Testis (tissue), 5 donors: Measurements from ENCODE around the gene BPTF. TPM values are rescaled to one million over a fixed set of nuclear protein-coding genes. Genes with fewer than 3 reads are reported as not detected.

Experiments used
- DNase-seq: peaks from one replicate; pipeline ENCODE4 v3.0.0-alpha.2; 2019
- H3K27ac ChIP-seq, 2 donors: fragments of 200-600 bp; sonication (generic); one replicate each; pipeline ENCODE4 v1.5.1; 2019
- H3K27me3 ChIP-seq: fragments of 200-600 bp; sonication (generic); one replicate; pipeline ENCODE4 v1.5.1; 2019
- H3K36me3 ChIP-seq: fragments of 200-600 bp; sonication (generic); one replicate; pipeline ENCODE4 v1.5.1; 2017; ENCODE audit warnings: low read depth; ENCODE audit errors: missing control alignments
- H3K4me1 ChIP-seq: fragments of 200-600 bp; sonication (generic); one replicate; pipeline ENCODE4 v1.5.1; 2019
- H3K4me3 ChIP-seq, 2 donors: fragments of 200-600 bp; sonication (generic); one replicate each; pipeline ENCODE4 v1.5.1; 2017 to 2019
- H3K9me3 ChIP-seq: fragments of 200-600 bp; sonication (generic); one replicate; pipeline ENCODE4 v1.5.1; 2017
- POLR2A ChIP-seq: fragments of 450-650 bp; IDR thresholded peaks from one replicate; pipeline ENCODE4 v1.6.1; 2017; ENCODE audit warnings: antibody characterized with exemption, mild to moderate bottlenecking, moderate library complexity
- WGBS, 2 donors: methylation state at CpG; one replicate each; pipeline ENCODE4 v1.1.5; 2018; 5-methylcytosine and 5-hydroxymethylcytosine counted together
- intact Hi-C: fragments of 100-400 bp; cut with DNase I; formaldehyde crosslinking; loops from one replicate; pipeline ENCODE4 v1.15.1; 2023; ENCODE audit warnings: low total_unique reads
- long read RNA-seq, 2 donors: transcript quantifications; one replicate each; lab custom pipeline, GENCODE V29; 2026
- polyA plus RNA-seq: library from polyadenylated mRNA; stranded (reverse); fragments of 350-450 nt; fragmentation: Illumina TruSeq; extraction: RNeasy Lipid Tissue Mini Kit (QIAGEN cat#74804); gene quantifications from one replicate; pipeline ENCODE4 v1.2.3, GENCODE V29; 2014; ENCODE audit warnings: low read depth, low replicate concordance; ENCODE audit not compliant: insufficient read depth
- total RNA-seq, 2 donors: library from RNA; depleted of rRNA; stranded (reverse); fragments of >200 nt; gene quantifications; one replicate each; pipeline ENCODE4 v1.2.3, GENCODE V29; 2016
- TF ChIP-seq, protein P1 (sequence below), 3 experiments: fragments of 450-650 bp in 2 of 3; fragments of 200-600 bp in 1 of 3; sonication (generic) in 1 of 3; IDR thresholded peaks; one replicate each; pipeline ENCODE4 v1.5.1; 2016 to 2019; ENCODE audit warnings: antibody characterized with exemption in 3 of 3, mild to moderate bottlenecking in 2 of 3, moderate library complexity in 1 of 3

Gene BPTF, protein sequence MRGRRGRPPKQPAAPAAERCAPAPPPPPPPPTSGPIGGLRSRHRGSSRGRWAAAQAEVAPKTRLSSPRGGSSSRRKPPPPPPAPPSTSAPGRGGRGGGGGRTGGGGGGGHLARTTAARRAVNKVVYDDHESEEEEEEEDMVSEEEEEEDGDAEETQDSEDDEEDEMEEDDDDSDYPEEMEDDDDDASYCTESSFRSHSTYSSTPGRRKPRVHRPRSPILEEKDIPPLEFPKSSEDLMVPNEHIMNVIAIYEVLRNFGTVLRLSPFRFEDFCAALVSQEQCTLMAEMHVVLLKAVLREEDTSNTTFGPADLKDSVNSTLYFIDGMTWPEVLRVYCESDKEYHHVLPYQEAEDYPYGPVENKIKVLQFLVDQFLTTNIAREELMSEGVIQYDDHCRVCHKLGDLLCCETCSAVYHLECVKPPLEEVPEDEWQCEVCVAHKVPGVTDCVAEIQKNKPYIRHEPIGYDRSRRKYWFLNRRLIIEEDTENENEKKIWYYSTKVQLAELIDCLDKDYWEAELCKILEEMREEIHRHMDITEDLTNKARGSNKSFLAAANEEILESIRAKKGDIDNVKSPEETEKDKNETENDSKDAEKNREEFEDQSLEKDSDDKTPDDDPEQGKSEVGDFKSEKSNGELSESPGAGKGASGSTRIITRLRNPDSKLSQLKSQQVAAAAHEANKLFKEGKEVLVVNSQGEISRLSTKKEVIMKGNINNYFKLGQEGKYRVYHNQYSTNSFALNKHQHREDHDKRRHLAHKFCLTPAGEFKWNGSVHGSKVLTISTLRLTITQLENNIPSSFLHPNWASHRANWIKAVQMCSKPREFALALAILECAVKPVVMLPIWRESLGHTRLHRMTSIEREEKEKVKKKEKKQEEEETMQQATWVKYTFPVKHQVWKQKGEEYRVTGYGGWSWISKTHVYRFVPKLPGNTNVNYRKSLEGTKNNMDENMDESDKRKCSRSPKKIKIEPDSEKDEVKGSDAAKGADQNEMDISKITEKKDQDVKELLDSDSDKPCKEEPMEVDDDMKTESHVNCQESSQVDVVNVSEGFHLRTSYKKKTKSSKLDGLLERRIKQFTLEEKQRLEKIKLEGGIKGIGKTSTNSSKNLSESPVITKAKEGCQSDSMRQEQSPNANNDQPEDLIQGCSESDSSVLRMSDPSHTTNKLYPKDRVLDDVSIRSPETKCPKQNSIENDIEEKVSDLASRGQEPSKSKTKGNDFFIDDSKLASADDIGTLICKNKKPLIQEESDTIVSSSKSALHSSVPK (N-terminal part only)
- total RNA-seq (100 to 1,000 TPM; 198 to 208 TPM), polyA plus RNA-seq (37.3 TPM)
- long read RNA-seq, donor 1, partial matches to known transcripts: 7 of 9 reads
- long read RNA-seq, donor 1, other reads (novel, unspliced or antisense): 0 of 9 reads
- long read RNA-seq, donor 2, partial matches to known transcripts: 13 of 13 reads
- long read RNA-seq, donor 2, other reads (novel, unspliced or antisense): 0 of 13 reads

- TF ChIP-seq POLR2A: peak; percentile 10
- TF ChIP-seq, protein P1, sequence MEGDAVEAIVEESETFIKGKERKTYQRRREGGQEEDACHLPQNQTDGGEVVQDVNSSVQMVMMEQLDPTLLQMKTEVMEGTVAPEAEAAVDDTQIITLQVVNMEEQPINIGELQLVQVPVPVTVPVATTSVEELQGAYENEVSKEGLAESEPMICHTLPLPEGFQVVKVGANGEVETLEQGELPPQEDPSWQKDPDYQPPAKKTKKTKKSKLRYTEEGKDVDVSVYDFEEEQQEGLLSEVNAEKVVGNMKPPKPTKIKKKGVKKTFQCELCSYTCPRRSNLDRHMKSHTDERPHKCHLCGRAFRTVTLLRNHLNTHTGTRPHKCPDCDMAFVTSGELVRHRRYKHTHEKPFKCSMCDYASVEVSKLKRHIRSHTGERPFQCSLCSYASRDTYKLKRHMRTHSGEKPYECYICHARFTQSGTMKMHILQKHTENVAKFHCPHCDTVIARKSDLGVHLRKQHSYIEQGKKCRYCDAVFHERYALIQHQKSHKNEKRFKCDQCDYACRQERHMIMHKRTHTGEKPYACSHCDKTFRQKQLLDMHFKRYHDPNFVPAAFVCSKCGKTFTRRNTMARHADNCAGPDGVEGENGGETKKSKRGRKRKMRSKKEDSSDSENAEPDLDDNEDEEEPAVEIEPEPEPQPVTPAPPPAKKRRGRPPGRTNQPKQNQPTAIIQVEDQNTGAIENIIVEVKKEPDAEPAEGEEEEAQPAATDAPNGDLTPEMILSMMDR (IDR thresholded peaks at IDR 0.05): peak; percentile 96 to 99 (median 99)
- WGBS, 2 donors: 0 to 1% methylated on average over 31 to 83 of the region's 88 CpGs
- intact Hi-C loops: no loop called here
Measured at GRCh38 chr17:67824735-67825626, at the start of gene BPTF. BPTF (plus strand) TSS chr17:67825503; CDS start chr17:67825725, 222 bp downstream.

GRCh38 chr17:67779098-67779672, 46.1 kb upstream of the BPTF start:
- intact Hi-C loops: no loop called here
- no peaks in the 10 kb centered on the region for H3K9me3 ChIP-seq
- peaks cover 7% of the 10 kb centered on the region for H3K4me1 ChIP-seq
- peak; percentile 96 for DNase-seq
- H3K4me3 ChIP-seq: peak overlapping the region in 1 of 2 donors; percentile 15
- TF ChIP-seq, protein P1 (IDR thresholded peaks at IDR 0.05): peak; percentile 72 to 91 (median 88)
- TF ChIP-seq POLR2A: no peak
- no peaks in the 10 kb centered on the region for H3K27me3 ChIP-seq
- H3K36me3 ChIP-seq: no peaks in the 10 kb centered on the region
- WGBS, 2 donors: 6 to 9% methylated on average over 13 of the region's 13 CpGs
- peak overlapping the region; percentile 82 to 89 for H3K27ac ChIP-seq

More at GRCh38 chr17:67824735-67825626, at the start of gene BPTF:
- DNase-seq: peak; percentile 92
- H3K36me3 ChIP-seq: no peaks in the 10 kb centered on the region
- no peaks in the 10 kb centered on the region for H3K27me3 ChIP-seq
- H3K27ac ChIP-seq: peak within 1 kb of the TSS; percentile 86 to 99
- peak within 1 kb of the TSS; percentile 80 to 86 for H3K4me3 ChIP-seq
- no peaks in the 10 kb centered on the region for H3K9me3 ChIP-seq
- peaks cover 25% of the 10 kb centered on the region for H3K4me1 ChIP-seq

- Histone ChIP-seq H3K4me1 (peaks cover 15% of the 10 kb centered on the region), H3K36me3 (no peaks in the 10 kb centered on the region), H3K9me3 (no peaks in the 10 kb centered on the region), H3K27ac (peak overlapping the region; percentile 71 to 74), H3K27me3 (no peaks in the 10 kb centered on the region), H3K4me3 (no peak overlapping the region)
- 54 to 69% methylated on average over 10 of the region's 10 CpGs for WGBS, 2 donors
- intact Hi-C loops: no loop called here
- peak; percentile 65 for DNase-seq
- TF ChIP-seq, protein P1 (IDR thresholded peaks at IDR 0.05): no peak
- TF ChIP-seq POLR2A: no peak
Measured at GRCh38 chr17:67784364-67785121, 40.8 kb upstream of the BPTF start.
